ENCODE results near the gene LLGL1.

LLGL1 gene

DNA sequence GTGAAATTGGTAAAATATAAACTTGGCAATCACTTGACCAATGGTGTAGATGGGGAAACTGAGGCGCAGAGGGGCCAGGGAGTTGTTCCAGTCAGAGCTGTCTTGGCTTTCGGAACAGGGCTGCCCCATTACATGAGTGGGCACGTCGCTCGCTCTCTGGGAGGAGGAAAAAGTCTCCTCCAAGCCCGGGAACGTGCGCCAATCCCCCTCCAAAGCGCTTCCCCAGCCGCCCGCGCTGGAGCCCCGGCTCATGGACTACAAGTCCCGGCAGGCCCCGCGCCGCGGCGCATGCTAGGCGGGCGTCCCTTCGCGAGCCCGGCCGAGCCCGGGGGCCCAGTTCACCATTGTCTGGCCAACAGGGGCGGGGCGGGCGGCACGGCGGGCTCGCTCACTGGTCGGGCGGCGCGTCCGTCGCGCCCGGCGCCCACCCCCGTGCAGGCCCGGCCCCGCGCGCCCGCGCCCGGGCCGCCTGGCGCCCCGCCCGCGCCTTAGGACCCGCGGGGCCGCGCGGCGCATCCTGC, at the start of gene LLGL1:
LLGL1 (plus strand) TSS at position 515 of the 521 bp plus-strand sequence. CDS start 48 bp downstream, outside the sequence.
- peak; percentile 98 for DNase-seq

DNA sequence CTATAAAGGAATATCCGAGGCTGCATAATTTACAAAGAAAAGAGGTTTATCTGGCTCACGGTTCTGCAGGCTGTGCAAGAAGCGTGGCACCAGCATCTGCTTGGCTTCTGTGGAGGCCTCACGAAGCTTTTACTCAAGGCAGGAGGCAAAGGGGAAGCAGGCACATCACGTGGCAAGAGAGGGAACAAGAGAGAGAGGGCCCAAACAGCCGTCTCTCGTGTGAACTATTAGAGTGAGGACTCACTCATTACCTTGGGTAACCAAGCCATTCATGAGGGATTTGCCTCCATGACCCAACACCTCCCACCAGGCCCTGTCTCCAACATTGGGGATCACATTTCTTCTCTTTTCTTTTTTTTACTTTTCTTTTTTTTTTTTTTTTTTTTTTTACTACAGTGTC, 49.3 kb upstream of the LLGL1 start:
- DNase-seq: no peak

DNA sequence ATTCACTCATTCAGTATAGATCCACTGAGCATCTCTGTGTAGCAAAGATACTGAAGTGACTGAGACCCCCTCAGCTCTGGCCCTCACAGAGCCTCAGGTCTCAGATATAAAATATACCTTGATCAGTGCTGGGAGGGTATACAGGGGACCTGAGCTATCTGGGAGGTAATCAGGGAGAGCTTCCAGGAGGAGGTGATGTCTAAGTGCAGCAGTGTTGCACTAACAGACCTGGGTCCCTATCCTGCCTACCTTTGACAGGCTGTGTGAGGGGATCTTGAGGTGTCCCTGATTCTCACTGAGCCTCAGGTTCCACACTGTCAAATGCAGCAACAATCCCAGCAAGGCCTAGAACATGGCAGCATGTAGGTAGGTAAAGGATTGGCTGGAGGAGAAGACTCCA, 48.3 kb upstream of the LLGL1 start:
- no peak for DNase-seq

DNA sequence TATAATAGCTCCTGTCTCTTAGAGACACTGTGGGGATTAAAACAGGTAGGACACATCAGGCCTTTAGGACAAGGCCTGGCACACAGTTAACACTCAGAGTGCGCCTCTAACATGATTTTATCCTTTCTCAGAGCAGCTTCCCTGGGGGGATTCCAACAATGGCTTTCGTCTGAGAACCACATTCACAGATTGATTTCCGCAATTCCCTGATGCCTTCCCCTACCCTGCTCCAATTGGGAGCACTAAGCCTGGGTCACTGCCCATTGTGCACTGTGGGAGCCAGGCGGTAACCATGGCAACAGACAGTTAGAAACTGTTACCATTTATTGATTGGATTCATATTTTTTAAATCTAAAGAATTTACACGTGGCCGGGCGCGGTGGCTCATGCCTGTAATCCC, 47.7 kb upstream of the LLGL1 start:
- DNase-seq: no peak

DNA sequence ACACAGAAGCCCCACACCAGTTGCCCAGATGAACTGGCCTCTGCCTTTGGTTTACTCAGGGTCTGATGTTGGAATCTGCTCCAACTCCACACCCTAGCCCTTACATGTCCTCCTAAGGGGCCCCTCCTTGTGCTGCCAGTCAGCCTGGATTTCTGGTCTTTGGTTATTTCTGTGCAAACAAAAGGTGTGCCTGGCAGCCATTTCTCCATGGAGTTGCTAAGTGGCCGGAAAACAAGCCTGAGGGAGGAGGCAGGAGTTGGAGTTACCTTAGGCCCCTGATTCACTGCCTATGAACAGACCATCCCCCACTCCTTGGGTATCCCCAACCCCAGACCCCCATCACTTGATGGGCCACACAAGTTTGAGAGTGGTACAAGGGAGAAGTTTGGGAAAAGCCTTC, 46.2 kb upstream of the LLGL1 start:
- DNase-seq: no peak

DNA sequence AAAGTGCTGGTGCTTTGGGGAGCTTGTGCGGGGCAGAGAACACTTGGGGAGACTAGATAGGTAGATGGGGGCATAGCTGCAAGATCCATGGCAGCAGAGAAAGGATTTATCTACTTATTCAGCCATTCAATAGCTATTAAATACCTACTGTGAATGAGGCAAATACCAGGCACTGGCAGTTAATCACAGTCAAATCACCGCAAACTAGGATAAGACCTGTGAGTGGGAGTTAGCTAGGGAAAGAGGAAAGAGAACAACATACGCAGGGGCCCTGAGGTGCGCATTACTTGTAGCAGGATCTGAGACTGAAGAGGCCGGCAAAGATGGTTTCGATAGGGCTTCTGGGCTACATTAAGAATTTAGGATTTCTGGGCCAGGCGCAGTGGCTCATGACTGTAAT, 45.6 kb upstream of the LLGL1 start:
- no peak for DNase-seq

DNA sequence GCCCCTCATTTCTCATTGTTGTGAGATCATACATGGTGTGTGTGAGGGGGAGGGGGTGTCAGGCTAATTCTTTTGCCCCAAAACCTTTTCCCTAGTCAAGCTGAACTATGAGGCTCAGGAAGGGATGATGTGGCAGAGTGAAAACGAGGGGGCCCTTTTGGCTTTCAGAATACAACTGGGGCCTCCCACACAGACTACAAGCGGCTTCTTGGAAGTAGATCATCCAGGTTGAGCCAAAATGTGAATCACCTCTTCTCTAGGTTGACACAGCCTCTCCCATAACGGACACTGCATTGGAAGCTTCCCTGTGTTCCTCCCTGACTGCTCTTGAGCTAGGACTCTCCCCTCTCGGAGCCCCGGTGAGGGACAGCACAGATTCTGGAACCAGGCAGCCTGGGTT, 44.1 kb upstream of the LLGL1 start:
- no peak for DNase-seq

DNA sequence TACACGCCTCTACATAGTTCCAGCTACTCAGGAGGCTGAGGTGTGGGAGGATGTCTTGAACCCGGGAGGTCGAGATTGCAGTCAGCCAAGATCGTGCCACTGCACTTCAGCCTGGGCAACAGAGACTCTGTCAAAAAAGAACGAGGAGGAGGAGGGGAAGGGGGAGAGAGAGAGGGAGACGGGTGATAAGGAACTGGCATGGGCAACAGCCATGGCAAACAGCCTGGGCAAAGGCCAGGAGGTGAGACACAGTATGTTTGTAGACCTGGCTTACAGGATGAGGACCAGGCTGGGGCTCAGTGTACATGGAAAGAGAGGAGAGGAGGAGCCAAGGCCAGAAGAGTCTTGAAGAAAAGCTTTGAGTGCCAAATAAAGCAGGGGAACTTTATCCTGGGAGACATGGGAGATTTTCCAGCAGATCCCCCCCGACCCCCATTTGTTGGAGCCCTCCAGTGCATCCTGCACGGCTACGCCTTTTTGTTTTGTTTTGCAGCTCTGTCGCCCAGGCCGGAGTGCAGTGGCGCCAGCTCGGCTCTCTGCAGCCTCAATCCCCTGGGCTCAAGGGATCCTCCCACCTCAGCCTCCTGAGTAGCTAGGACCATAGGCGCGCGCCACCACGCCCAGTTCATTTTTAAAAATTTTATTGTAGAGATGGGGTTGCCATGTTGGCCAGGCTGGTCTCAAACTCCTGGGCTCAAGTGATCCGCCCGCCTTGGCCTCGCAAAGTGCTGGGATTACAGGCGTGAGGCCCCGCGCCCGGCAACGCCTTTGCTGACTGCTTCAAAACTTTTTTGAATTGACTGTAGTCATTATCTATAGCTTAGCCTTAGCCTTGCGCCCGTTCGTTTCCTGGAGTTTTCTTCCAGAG, 43.1 kb upstream of the LLGL1 start:
- DNase-seq: no peak

DNA sequence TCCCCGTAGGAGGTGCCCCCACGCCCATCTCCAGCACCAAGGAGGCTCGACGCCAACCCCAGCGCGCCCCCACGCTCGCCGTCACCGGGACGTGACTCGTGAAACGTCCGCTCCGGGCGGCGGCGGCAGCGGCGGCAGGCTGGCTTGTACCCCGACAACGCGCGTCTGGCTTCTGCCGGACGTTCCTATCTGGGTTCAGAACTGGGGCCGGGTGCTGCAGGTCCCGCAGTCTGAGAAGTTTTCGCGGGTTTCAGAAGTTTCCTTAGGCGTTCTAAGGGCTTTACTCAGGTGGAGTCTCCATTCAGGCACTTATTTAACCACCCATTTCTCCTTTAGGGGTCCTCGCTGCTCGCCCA, 42.5 kb upstream of the LLGL1 start:
- peak; percentile 89 for DNase-seq

DNA sequence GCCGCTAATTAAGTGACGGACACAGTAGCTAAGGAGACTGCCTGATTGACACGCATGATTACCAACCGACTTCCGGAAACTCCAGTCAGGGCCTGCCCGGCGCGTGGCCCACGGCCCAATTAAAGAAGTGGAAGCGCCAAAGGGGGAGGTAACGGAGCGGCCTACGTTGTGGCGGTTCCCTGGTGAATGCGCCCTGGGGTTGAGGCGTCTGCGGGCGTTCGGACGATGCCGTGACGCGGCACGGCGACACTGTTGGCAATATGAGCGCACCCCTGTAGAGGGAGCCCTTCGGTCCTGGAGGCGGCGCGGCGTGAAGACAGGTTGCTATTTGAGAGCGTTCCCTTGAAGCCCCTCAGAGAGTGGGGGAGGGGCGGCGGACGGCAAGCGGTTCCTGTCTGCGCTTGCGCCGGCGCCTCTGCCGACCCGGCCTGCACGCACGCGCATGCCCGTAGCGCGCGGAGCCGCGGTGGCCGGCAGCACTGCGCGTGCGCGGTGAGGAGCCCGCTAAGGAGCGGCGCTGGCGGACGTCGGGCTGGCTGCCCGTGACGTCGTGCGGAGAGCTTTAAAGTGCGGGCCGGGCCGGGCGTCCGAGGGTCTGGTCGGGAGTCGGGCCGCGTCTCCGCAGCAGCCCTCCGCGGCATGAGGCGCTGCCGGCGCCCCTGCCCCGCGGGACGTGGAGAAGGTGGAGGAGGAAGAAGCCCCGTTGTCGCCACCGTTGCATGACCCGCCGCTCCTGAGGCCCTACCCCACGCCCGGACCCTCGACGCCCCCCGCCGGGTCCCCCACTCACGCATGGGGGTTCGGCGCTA, 41.9 kb upstream of the LLGL1 start, which contains the start of gene ALKBH5:
ALKBH5 (plus strand) TSS at position 495 of the 809 bp plus-strand sequence. CDS start 416 bp downstream, outside the sequence.
- DNase-seq: peak; percentile 96

DNA sequence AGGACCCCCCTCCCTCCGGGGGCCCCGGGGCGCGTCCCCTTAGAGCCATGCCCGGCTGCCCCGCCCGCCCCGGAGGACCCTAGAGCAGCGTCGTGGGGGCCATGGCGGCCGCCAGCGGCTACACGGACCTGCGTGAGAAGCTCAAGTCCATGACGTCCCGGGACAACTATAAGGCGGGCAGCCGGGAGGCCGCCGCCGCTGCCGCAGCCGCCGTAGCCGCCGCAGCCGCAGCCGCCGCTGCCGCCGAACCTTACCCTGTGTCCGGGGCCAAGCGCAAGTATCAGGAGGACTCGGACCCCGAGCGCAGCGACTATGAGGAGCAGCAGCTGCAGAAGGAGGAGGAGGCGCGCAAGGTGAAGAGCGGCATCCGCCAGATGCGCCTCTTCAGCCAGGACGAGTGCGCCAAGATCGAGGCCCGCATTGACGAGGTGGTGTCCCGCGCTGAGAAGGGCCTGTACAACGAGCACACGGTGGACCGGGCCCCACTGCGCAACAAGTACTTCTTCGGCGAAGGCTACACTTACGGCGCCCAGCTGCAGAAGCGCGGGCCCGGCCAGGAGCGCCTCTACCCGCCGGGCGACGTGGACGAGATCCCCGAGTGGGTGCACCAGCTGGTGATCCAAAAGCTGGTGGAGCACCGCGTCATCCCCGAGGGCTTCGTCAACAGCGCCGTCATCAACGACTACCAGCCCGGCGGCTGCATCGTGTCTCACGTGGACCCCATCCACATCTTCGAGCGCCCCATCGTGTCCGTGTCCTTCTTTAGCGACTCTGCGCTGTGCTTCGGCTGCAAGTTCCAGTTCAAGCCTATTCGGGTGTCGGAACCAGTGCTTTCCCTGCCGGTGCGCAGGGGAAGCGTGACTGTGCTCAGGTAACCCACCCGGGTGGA, 41.0 kb upstream of the LLGL1 start:
- DNase-seq: peak; percentile 74

DNA sequence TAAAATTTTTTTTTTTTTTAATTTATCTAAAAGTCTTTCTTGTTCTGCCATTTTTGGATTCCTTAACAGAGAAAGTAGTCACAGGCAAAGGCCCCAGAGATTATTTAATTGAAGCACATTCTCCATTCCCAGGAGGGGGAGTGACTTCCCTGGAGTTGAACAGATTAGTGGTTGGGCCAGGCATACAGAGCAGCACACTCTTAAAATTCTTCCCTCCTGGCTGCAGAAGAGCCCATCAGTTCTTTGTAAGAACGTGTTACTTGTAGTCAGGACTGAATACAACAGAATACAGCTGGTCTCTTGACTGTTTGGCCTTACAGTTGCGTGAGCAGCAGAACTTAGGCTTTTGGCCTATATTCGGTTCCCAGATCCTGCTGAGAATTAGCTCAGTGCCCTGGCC, 40.0 kb upstream of the LLGL1 start:
- DNase-seq: no peak

DNA sequence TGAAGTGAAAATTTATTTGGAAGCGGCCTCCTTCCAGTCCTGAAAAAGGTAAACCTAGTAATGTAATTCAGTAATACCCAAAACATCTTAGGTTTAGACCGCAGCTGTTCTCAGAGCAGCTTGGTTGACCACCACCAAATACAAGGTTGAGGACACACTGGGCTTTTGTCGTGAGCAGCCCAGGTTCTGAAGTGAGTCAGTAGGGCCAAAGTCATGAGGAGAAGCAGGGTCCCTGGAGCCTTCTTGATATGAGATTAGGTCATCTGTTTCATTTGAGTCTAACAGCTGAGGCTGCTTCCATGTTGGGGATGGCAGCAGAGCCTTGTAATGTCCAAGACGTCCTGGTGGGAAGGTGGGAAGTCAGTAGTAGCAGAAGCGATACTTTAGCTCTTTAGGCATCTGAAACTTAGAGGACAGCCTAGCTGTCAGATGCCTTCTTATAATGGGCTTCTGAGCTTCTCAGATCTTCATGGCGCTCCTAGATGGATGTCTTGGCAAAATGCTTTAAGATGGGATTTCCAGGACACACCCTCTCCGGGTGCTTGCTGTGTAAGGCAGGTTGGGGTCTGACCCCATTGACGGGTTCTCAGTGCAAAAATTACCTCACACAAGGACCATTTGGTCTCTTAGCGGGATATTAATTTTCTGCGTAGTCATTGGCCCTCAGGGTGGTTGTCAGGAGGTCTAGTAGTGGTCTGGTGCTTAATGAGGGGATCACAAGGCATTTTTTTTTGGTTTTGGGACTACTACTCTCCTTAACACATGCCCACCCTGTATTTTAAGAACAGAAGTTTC, 39.4 kb upstream of the LLGL1 start:
- no peak for DNase-seq

DNA sequence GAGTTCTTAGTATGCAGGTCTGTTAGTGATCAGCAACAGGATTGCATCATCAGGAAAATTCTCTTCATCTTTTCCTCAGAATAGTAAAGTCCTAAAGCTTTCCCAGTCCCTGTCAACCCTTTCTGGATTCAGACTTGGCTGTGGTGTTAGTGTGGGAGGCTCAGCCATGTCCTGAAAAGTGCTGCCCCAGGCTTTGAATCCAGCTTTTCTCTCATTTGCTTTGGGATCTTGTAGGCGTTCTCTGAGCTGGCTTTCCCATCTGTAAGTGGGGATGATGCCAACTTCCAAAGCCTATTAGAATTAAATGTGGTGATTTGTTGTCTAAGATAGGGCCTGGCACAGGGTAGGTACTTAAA, 38.8 kb upstream of the LLGL1 start:
- DNase-seq: no peak

DNA sequence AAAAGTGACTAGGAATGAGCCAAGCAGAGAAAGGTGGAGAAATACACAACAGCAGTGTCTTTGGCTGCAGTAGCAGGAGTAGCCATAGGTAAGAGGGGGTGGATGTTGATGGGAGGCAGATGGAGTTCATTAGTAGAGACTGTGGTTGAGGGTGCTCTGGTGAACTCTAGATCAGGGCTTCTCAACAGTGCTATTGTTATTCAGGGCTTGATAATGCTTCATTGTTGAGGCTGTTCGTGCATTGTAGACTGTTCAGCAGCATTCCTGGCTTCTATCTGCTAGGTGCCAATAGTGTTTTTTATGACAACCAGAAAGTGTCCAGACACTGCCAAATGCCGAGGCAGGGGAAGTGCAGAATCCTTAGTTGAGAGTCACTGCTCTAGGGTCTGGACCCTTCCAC, 38.2 kb upstream of the LLGL1 start:
- no peak for DNase-seq

DNA sequence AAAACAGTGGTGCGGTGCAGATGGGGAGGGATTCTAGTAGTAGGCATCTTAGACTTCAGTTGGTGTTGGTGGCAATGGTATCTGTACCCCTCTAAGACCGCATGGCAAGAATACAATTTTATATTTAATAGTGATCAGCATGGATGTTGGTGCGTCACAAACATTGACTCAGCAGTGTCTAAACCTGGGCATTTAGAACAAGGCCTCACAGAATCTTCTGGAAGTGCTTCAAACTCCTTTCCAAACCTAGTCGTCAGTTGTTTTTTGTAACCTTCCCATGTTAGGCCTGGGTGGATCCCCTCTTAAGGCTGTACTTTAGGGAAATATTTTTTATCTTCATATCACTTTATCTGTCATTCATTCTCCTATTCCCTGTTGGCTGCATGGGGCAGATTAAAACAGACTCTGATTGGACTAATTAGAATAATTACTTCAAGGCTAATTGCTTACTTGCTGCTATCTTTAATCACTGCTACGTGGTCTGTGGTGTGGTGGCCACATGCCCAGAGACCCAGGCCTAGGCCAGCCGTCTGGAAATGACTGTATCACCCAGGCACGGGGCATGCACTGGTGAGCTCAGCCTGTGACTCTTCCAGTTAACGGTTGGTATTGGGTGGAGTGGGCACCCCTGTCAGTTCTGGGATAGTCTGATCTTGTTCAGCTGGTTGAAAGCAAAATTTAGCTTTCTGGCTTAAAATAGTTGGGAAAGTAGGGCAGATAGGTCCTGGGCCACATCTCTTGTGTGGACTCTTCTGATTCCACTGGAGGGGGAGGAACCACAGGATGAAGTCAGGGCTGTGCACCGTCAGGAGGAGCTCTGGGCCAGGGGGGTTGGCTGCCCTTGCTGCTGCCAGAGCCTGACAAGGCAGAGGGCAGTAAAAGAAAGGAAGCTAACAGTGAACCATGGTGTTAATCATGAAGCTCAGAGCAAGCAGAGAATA, 37.3 kb upstream of the LLGL1 start:
- DNase-seq: no peak

DNA sequence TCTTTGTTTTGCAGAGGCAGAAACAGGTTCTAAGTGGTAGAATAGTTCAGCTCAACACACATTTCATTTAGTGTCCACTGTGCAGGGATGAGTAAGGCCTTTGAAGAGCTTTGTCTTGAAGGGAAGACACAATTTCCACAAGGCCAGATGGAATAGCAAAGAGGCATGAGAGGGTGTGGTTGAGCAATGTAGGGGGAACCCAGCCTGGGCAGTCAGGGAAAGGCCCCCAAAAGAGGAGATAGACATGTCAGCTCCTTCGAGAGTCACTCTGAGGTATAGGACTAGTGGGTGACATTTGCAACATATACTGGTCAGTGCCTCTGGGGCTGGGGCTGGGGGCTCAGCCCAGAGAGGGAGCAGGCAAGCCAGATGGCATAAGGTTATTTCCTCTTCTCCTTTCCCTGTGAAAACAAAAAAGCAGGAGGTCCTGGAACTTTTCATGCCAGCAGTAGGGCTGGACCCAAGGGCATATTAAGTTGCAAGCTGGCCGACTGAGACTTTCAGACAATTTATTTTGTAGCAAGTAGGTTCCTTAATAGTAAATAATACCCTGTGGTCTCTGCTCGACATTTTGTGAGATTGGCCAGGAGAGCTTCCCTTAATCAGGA, 34.7 kb upstream of the LLGL1 start:
- DNase-seq: no peak

DNA sequence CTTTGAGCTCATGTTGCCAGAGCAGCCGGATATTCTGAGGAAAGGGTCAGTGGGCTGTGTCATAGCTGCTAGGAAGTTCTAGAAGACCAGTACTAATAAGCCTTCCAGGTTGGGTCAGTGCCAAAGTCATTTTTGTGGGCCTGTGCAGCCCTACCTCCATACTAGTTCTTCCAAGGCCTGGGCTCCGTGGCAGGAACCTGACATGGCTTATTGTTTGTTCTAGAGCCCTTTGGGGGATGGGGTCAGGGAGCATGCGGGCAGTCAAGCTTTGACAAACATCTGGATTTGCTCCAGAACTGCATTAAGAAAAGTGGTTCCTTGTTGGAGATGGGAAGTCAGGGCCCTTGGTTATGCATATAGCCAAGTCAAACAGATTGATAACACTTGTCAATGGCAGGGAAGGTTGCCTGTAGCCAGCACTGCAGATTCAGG, 34.2 kb upstream of the LLGL1 start:
- no peak for DNase-seq

DNA sequence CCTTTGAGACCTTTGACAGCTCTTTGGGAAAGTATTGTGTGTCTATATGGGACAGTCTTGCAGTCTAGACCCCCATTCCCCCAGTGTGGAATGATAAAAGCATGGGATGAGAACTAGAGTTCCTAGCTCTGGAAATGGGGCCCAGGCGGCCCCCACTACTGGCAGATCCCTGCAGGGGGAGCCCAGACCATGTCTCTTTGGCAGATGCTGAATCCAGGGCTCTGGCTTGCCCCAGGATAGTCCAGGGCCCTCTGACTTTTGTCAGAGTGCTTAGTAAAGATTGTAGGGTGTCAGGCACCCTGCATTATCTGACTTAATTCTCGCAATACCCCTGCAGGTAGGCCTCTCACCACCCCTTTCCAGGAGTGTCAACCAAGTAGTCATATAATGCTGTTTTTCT, 33.5 kb upstream of the LLGL1 start:
- DNase-seq: peak; percentile 14

DNA sequence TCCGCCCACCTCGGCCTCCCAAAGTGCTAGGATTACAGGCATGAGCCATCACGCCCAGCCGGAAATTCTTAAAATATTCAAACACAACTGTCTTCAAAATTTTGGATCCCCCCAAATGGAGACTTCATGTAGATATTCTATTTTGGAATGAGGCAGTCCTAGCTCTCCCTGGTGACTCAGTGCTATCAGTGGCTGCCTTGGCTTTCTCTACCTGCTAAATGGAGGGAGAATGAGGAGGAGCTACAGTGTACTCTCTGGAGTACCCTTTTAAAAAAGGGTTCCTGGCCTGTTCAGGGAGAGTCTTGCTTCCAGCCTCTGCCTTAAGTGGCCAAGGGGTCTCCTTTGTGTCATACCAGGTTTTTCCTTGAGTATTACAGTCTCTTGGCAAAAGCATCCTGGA, 31.0 kb upstream of the LLGL1 start:
- no peak for DNase-seq

Measured in CD4-positive, alpha-beta T cell treated with Interleukin-17A for 4 hours (primary cell).